Fibroblast of skin of back (primary cell): Measurements from ENCODE around the gene ADAMTS2.

Experiments used
- DNase-seq: peaks from one replicate; pipeline ENCODE4 v3.0.0-alpha.2; 2013

Gene ADAMTS2

DNA sequence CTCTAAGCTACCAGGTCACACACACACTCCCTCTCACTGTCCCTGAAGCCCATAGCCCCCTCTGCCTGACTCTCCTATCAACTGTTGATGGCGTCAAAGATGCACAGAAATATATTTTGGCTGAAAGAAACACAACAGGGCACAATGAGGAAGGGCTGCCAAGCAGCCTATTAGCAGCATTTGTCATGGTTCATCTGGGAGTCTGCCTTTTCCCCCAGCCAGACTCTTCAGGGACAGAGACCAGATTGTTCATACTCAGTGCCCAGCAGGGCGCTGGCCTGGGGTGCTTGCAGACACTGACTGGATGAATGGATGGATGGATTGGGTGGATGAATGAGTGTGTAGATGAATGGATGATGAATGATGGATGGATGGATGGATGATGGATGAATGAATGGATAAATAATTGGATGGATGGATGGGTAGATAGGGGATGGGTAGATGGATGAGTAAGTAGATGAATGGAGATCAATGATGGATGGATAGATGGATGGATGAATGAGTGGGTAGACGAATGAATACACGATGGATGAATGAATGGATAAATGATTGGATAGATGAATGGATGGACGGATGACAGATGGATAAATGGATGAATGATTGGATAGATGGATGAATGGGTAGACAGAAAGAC lies 90.5 kb downstream of the ADAMTS2 start:
- no peak for DNase-seq

DNA sequence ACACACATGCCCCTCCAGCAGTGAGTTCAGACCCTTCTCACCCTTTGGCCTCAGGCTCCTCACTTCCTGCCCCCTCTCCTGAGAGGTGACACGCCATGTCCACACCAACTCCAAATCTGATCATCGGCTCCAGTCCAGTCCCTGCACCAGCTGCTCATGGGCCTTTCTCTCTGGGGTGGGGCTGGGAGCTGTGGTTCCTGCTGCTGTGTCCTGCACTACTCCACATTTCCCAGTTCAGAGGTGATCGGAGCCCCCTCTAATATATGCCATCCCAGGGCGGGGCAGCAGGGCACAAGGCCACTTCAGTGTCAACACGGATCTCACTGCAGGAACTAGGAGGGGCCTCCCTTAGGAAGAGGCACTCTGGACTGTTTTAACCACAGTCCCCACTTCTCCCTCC lies 91.5 kb downstream of the ADAMTS2 start:
- no peak for DNase-seq

DNA sequence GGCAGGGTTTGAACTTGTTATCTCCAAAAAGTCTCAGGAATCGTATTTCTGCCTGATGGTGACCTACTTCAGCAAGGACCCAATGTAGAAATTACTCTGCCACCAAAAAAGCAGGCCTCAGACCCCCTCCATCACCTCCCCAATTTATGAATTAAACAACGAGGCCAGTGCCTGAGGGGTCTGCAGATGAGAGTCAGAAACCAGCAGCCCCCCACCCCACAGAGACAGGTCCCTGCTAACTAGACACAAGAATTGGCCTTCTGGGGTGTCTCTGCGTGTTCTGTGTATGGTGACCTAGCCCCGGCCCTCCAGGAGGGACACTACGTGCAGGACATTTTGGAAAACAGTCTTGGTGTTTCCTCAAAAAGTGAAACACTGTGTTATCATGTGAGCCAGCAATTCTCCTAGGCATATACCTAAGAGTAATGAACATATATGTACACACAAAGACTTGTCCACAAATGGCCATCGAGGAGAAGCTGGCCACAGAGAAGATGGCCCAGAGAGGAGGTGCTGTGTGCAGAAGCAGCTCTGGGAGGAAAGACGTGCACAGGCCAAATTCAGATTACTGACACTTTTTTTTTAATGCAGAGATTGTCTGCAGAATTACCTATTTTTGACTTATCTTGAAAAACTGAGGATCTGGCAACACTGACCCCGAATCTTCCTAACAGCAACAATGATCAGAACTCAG lies 93.8 kb downstream of the ADAMTS2 start:
- DNase-seq, result no peak

DNA sequence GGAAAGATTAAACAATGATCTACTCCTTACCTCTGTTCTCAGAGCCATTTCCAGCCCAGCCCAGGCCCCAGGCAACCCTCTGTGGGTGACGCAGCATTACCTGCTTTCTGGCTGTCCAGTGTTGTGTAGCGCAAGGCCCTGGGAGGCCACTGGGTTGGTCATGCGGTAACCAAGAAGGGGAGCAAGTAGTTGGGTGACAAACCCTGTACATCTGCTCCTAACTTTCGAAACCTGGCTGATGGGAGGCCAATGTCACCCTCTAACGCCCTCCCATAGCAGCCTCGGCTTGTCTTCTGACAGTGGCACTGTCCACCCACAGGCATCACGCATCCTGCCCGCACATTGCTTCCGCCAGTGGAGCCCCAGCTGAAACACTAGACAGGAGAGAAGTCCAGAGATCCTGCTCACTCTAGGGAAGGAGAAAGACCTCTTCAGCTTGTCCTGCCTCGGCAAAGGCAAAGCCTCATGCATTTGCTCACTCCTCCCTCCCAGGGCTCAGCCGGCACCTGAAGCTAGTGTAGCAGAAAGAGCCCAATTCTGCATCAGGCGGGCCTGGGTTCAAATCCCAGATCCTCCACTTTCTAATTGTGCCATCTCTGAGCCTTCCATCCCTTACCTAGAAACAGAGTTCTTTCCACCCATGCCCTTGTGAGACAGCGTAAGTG lies 94.6 kb downstream of the ADAMTS2 start:
- DNase-seq, result no peak

DNA sequence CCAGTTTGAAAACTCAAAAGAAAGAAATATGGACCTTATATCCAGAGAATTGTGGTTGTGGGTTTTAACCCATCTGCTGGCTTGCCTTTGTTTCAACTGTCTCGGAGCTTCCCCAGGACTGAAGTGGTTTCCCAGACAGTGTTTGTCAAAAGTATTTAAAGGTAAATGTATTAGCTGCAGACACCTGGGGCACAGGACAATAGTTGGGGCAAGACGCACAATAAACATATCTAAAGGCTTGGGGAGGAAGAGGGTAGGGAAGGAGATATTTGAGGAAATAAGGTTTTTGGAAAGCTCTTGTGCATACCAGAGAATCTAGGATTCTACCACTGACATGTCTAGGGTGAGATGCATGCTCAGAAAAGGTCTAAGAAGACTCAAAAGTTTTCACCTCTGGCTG lies 99.0 kb downstream of the ADAMTS2 start:
- DNase-seq, result no peak

DNA sequence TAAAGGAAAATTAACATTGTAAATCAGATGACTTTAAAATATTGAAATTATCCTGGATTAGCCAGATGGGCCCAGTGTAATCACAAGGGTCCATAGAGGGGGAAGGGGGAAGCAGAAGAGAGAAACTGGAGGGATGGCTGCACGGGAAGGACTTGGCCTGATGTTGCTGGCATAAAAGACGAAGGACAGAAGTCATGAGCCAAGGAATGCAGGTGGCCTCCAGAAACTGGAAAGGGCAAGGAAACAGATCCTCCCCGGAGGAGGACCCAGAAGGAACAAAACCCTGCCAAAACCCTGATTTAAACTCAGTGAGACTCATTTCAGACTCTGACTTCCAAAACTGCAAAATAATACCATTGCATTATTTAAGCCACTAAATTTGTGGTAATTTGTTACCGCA lies 100.2 kb downstream of the ADAMTS2 start:
- DNase-seq, result no peak

DNA sequence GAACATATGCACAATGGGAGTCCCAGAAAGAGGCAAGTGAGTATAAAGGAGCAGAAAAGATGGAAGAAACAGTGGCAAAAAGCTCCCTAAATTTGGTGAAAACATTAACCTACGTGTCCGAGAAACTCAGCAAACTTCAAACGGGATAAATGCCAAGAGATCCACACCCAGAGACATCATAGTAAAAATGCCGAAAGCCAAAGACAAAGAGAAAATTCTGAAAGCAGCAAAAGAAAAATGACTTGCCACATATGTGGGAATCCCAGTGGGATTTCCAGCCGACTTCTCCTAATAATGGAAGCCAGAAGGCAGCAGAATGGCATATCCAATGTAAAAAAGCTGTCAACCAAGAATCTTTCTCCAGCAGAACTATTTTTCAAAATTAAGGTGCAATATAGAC lies 101.2 kb downstream of the ADAMTS2 start:
- DNase-seq, result peak; percentile 50

DNA sequence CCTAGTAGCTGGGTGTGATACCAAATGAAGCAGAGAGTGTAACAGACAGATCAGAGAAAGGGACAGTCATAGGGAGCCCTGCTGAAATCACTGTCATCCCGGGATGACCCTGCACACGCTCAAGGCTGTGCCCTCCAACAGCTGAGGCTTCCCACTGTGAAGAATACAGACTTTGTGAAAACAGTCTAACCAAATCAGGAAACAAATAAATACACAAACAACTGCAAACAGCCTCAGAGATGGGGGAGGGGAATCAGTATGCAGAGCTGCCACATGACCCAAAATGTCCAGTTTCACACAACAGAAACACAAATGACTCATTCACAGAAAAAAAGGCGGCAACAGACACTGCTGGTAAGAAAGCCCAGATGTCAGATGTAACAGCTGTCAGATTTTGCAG lies 101.9 kb downstream of the ADAMTS2 start:
- peak; percentile 72 for DNase-seq

DNA sequence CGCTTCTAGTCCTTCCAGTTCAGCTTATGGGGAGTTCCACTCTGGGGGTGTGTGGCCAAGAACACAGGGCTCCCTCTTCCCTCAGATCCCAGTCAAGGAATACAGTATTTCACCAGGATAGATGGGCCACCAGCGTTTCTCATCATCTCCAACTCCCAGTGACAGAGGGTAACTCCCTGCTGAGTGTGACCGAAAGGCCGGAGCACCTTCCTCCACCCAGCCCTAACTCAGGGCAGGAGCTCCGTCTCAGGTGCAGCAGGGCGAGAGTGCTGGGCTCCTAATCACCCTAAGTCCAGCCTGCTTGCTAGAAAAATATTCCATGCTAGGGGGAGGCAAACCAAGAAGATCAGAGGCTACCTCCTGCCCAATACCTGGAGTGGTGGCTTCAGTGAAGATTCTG lies 102.6 kb downstream of the ADAMTS2 start:
- DNase-seq, result no peak

DNA sequence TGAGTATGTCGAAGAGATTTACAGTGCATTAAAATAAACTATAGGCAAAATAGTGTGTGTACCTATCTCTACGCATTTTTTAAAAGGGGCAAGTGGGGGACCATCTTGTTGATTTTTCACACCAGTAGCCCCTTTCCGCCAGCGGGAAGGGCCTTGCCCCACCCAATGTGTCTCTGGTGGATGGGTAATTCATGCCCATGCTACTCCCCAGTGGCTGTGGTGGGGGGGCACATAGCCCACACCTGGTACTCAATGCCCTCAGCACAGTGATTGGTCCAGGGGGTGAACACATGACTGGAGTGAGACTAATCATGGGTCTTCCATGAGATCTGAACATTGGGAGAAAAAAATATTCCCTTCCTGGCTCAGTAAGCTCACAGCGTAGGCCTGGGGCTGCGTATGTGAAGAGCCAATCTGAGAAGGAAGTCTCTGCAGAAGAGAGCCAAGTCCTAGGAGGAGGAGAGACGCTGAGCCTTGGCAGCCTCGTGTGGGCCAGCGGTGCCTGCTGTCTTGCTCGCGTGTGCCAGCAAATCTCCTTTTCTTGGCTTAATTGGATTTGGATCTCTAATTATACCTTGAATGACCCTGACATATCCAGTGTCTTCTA lies 103.4 kb downstream of the ADAMTS2 start:
- DNase-seq, result no peak

DNA sequence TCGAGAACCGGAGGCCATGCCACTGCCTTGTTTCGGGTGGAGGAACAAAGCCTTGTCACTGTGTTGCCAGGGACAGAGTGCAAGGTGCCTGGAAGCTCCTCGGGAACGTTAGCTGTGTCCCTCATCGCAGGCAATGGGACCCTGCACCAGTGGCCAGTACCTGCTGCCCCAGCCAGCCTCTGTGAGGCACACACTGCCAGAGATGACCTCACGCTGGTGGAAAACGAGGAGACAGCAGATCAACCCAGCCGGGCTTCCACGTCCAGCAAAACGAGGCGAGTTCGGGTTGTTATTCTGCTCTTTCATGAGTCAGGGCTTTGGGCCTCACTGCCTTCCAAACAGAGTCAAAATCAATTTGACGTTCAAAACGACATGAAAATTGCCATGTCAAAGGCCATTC lies 104.1 kb downstream of the ADAMTS2 start:
- no peak for DNase-seq

DNA sequence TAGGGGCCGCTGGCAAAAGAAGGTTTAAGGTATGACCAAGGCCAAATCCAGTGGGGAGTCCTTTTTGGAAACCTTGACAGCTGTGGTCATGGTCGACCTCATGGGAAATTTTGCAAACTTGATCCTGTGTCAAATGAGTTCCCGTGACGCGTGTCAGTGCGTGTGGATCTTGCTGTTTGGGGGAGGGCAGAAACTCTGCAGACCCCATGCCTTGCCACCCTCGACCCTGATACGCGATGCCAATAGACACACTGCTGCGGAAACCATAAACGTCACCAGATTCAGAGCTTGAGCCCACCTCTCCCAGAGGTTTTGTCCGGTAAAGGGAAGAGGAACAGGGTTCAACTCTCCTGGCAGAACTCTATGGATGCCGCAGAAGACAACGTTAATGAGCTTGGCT lies 104.7 kb downstream of the ADAMTS2 start:
- DNase-seq, result no peak

DNA sequence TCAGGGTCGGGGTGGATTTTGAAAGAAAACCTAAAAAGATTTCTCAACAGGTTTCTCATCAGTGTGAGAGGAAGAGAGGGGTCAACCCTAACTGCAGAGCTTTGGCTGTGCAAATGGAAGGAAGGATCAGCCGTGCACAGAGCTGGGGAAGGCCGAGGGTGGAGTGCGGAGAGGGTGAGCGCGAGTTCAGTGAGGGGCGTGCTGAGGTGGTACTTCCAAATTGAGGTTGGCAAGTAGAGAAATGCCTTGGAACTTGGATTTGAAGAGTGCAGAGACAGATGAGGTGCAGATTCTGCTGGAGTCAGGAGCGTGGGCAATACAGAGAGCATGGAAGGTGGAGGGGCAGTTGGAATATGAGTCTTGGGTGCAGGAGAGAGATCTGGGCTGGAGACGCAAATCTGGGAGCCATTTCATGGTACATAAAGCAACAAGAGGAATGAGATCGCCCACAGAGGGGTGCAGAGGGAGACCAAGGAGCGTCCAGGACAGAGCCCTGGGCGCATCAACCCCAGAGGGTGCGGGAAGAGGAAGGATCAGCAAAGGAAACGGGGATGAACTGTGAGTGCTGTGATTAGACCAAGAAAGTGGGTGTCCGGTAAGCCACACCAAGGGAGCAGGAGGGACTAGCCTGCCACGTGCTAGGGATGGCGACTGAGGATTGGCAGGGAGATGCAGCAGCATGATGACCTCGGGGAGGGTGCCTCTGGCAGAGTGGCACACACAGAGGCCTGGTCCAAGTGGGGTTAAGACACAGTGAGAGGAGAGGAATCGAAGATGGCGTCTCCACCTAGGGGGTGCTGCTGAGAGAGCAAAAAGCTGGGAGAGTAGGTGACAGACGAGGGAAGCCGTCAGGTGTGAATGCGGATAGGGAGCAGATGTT lies 105.8 kb downstream of the ADAMTS2 start:
- no peak for DNase-seq

DNA sequence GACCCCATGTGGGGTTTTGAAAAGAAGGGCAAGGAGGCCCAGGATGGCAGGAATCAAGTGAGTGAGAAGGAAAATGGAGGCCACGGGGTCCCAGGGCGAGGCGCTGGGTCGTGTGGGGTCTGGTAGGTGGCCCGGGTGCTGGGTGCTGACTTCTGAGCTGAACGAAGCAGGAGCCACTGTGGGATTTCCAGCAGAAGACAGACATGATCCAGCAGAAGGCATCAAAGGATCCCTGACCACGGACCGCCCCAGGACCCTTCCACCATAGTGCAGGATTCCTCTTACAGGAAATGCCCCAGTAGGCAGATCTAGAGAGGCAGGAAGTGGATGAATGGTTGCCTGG lies 106.7 kb downstream of the ADAMTS2 start:
- DNase-seq, result no peak

DNA sequence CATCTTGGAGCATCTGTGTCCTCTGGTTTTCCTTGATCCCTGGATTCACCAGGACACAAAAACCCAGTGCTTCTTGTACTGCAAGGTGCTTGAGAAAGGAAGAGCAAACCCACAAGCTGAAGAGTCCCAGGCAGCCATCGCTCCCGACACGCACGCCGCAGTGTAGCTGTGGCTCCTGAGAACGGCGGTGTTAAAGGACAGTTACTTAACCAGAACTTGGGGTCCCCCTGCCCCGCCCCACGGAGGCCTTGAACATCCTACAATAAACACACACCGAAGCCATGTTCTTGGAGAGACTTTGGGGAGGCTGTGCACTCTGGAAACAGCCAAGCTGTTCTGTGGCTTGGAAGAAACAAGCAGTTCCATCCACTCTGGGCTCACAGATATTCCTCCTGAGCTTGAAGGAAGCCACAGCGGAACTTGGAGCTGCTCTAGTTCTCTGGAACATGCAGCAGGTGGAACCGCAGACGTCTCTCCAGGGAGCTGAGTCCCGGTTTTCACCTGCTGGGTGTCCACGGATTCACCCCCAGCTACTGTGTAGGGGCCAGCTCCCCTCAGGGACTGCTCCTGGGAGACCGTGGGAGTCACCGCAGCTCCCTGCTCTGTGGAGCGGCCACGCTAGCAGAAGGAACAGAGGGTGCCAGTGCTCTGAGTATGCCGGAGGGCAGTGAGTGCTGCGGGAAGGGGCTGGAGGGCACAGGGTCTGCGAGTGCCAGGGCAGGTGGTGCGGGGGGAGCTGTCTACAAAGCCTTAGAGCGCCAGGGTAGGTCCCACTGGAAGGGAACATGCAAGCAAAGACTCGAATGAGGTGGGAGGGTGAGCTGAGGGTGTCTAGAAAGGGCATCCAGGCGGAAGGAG lies 107.3 kb downstream of the ADAMTS2 start:
- DNase-seq, result no peak

DNA sequence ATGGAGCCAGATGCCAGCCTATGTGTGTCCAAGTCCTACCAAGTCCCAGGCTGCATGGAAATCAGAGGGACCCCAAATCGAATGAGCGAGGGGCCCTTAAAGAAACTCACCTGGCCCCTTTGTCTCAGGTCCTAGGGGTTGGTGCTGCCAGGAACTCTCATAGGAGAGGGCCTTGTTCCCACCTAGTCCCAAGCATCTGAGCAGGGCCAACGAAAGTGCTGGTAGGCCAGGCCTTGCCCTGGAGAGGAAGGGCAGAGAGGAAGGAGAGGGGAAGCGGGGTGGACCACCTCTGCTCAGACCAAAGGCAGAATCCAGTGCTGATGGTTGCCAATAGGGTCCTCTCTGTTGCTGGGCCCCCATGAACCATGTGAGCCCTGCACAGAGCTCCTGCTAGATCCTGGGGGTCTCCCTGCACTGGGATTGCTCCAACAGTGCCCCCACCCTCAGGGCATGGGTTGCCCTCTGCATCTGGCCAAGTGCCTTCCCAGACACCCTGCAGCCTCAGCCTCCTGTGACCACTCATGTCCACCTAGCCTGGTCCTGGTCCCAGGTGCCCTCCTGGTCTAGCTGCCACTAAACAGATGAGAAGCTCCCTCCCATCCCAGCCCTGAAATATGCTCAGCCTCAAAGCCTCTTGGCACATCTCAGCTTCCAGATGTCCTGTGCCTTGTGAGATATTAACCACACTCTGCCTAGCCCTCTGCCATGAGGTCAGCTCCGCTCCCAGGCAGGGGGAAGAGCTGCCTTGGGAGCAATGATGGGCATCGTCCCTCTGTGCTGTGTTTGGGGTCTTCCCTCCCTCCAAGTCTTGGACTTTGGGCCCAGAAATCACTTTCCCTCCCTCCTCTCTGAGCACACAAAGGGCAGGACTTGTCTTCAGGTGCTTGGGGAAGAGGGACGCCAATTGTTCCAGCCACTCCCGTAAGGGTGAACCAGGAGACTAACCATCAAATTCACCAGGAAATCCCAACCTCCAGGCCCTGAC lies 109.6 kb downstream of the ADAMTS2 start:
- DNase-seq, result no peak

DNA sequence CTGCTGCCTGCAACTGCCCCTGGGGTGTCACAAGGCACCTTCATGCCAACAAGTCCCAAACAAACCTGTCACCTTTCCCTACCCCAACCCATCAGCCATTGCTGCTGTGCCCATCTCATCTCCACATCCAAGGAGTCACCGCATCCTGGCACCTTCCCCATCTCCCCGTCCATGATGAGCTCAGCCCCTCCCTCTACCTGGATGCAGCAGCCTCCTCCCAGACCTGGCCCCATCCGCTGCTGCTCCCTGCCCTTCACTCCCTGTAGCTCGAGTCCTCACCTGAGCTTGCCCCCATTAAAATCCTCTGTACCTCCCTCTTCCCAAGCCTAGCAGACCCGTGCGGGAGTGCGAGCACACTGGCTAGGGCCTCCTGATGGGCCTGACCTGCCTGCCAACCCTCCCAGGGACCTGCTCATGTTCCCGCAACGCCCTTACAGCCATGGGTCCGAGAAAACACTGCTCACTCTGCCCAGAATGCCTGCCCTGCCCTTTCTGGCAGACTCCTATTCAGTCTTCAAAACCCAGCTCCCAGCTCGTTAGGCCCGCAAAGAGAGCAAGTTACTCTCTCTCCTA lies 110.6 kb downstream of the ADAMTS2 start:
- no peak for DNase-seq

DNA sequence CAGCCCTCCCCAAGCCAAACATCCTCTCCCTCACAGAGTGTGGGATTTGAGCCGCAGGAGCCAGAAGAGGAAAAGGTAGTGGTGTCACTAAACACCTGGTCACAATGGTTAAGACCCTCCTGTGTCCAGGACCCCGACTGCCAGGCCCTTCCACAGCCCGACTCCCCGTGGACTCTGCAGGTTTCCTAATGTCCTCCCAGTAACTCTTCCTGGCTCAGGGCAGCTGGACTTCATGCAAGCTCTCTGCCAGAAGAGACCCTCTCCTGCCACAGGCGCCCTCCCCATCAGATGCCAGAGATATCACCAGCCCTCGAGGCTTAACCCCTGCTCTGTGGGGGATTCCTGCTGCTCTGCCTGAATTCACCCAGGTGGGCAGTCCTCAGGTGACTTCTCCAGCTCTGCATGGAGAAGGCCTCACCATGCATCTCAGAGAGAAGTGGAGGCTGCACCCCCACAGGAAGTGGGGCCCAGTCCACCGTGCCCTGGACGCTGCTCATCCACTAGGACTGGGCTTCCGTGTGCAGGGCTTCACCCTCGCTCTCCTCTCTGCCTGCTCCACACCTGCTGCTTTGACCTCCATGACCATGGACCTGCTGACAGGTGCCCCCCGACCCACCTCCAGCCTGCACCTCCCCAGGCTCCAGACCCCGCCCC lies 111.2 kb downstream of the ADAMTS2 start:
- DNase-seq, result no peak

DNA sequence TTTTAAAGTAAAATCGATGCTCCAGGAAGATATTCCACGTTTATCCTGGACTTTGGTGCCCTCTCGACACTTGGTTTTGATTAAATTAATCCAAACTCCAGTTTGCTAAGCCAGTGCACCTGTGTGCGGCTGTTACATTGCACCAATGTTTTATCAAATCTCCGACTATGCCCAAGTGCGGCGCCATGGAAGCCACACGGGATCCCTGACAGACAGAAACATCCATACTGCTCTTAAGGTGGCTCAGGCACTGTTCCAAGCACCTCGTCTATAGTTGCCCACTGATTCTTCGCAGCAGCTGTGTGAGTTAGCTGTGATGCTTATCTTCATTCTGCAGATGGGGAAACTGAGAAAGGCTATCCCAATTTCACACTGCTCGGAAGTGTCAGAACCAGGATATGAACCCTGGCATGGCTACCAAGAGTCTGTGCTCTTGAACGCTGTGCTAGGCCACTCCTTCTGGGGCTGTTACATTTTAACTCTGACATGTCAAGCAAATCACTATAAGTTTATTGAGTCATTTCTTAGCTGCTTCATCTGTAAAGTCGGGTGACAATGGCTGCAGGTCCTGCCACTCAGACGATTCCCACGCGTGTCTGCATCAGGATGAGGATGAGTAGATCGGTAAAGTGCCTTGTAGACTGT lies 113.0 kb downstream of the ADAMTS2 start:
- DNase-seq, result no peak
